GM12878 (cell line): ENCODE data around the gene EDN2. TPM values are rescaled to one million over a fixed set of nuclear protein-coding genes. Genes with fewer than 3 reads are reported as not detected.

ENCODE experiments used
- ATAC-seq: fragments of 200-7000 bp; cut with Tn5 transposase; 3 replicates; pipeline ENCODE4 v1.9.1; 2020; ENCODE audit warnings: mild to moderate bottlenecking, moderate library complexity
- BruUV-seq: library from RNA; stranded (reverse); fragments of 400-500 nt; replicated peaks from 2 replicates; lab custom pipeline; 2021; lab: Mats Ljungman, UMichigan
- CTCF ChIA-PET: fragments of 300-600 bp; sonication (Branson Sonifier 250); formaldehyde crosslinking; extraction: SDS; loops from one replicate; lab custom pipeline; 2021; ENCODE audit warnings: inconsistent platforms; lab: Yijun Ruan, JAX
- POLR2A ChIA-PET: fragments of 350-600 bp; formaldehyde crosslinking; extraction: SDS; loops from one replicate; lab custom pipeline; 2021; ENCODE audit warnings: inconsistent platforms; lab: Charles Lee
- RAD21 ChIA-PET: fragments of 300-600 bp; sonication (Branson Sonifier 250); formaldehyde crosslinking; loops from one replicate; lab custom pipeline; 2023; ENCODE audit warnings: antibody characterized with exemption; ENCODE audit not compliant: unreplicated experiment; lab: Charles Lee
- SMC1A ChIA-PET: fragments of 300-600 bp; sonication (Branson Sonifier 250); formaldehyde crosslinking; loops from one replicate; lab custom pipeline; 2023; ENCODE audit not compliant: unreplicated experiment, uncharacterized antibody; lab: Charles Lee
- DNase-seq: peaks from one replicate; pipeline ENCODE4 v3.0.0-alpha.2; 2011; ENCODE audit warnings: low read depth, low spot score
- FAIRE-seq: peaks from 3 replicates; lab custom pipeline; 2011; peaks lifted over from hg19 to GRCh38; lab: Jason Lieb, UNC
- H2AFZ ChIP-seq: 2 replicates; pipeline ENCODE4 v1.6.0; 2011; ENCODE audit warnings: low read depth, low read length, control low read depth; ENCODE audit not compliant: control insufficient read depth
- H3K27ac ChIP-seq: 2 replicates; pipeline ENCODE4 v1.5.1; 2011; ENCODE audit warnings: control low read depth; ENCODE audit not compliant: control insufficient read depth, insufficient read depth
- H3K27me3 ChIP-seq, 2 experiments: replicated peaks in 1 of 2; 2 replicates each; pipeline versions ENCODE4 v1.6.0 to v1.6.1; 2011; ENCODE audit warnings: low read length in 1 of 2; ENCODE audit not compliant: control insufficient read depth in 2 of 2, insufficient read depth in 2 of 2
- H3K36me3 ChIP-seq, 2 experiments: 2 replicates each; pipeline ENCODE4 v1.5.1; 2011; ENCODE audit warnings: low read length in 1 of 2; ENCODE audit not compliant: control insufficient read depth in 2 of 2, insufficient read depth in 2 of 2
- H3K4me1 ChIP-seq: 2 replicates; pipeline ENCODE4 v1.6.1; 2011; ENCODE audit warnings: mild to moderate bottlenecking, low read length, moderate library complexity, mixed read lengths; ENCODE audit not compliant: control insufficient read depth, insufficient read depth
- H3K4me2 ChIP-seq: 2 replicates; pipeline ENCODE4 v1.6.0; 2011; ENCODE audit warnings: control low read depth; ENCODE audit not compliant: control insufficient read depth, insufficient read depth
- H3K4me3 ChIP-seq: fragments of 200-600 bp; sonication (generic); 2 replicates; pipeline ENCODE4 v1.5.1; 2016
- H3K79me2 ChIP-seq: 2 replicates; pipeline ENCODE4 v1.6.0; 2011; ENCODE audit warnings: low read length; ENCODE audit not compliant: control insufficient read depth, insufficient read depth
- H3K9ac ChIP-seq: 2 replicates; pipeline ENCODE4 v1.8.0; 2011; ENCODE audit warnings: low read length, control low read depth, mixed read lengths; ENCODE audit not compliant: control insufficient read depth, insufficient read depth
- H3K9me3 ChIP-seq: replicated peaks from 3 replicates; pipeline ENCODE4 v1.5.1; 2011; ENCODE audit warnings: mild to moderate bottlenecking, low read length; ENCODE audit not compliant: control insufficient read depth, insufficient read depth
- H4K20me1 ChIP-seq: 2 replicates; pipeline ENCODE4 v1.6.0; 2011; ENCODE audit not compliant: control insufficient read depth, insufficient read depth
- MXI1 ChIP-seq: fragments of 150-350 bp; IDR thresholded peaks from 2 replicates; pipeline ENCODE4 v1.6.1; 2011; ENCODE audit warnings: low read depth, mild to moderate bottlenecking, inconsistent platforms, low read length, improper control_type of control experiment
- PML ChIP-seq: IDR thresholded peaks from 2 replicates; pipeline ENCODE4 v1.6.1; 2012; ENCODE audit warnings: low read length, inconsistent platforms
- POLR2A ChIP-seq: IDR thresholded peaks from 2 replicates; pipeline ENCODE4 v1.6.1; 2011; ENCODE audit warnings: low read depth, mild to moderate bottlenecking, low read length
- POLR2AphosphoS5 ChIP-seq: IDR thresholded peaks from 2 replicates; pipeline ENCODE4 v1.6.1; 2011; ENCODE audit warnings: mild to moderate bottlenecking, low read length, inconsistent platforms
- ZBTB33 ChIP-seq: fragments of 450-650 bp; IDR thresholded peaks from 2 replicates; pipeline ENCODE4 v1.6.1; 2017; ENCODE audit warnings: mild to moderate bottlenecking
- ZNF24 ChIP-seq: fragments of 450-650 bp; IDR thresholded peaks from 2 replicates; pipeline ENCODE4 v1.6.1; 2017; ENCODE audit warnings: antibody characterized with exemption, mild to moderate bottlenecking
- WGBS: methylation state at CpG from one replicate; pipeline ENCODE4 v1.1.6; 2016; ENCODE audit warnings: low lambda C conversion rate; ENCODE audit not compliant: insufficient replicate concordance, insufficient coverage; ENCODE audit errors: missing lambda C conversion rate; 5-methylcytosine and 5-hydroxymethylcytosine counted together
- in situ Hi-C: fragments of 300-500 bp; cut with MboI; formaldehyde crosslinking; loops from 9 replicates; pipeline ENCODE4 v1.14.3; 2018; ENCODE audit warnings: mixed read lengths
- intact Hi-C: fragments of 100-400 bp; cut with micrococcal nuclease; formaldehyde crosslinking; loops from one replicate; pipeline ENCODE4 v1.14.2; 2022; ENCODE audit not compliant: unreplicated experiment
- polyA plus RNA-seq, 11 experiments: library from polyadenylated mRNA; depleted of rRNA in 4 of 11; unstranded in 6 of 11; stranded (reverse) in 5 of 11; fragments of >200 nt; fragmentation: Nextera tagmentation in 4 of 11; fragmentation: Illumina TruSeq in 1 of 11; extraction: Ambion mirVana in 4 of 11; extraction: Trizol in 1 of 11; gene quantifications; 1 replicate in 1 of 11; 2 replicates in 10 of 11; pipeline versions ENCODE4 v1.2.1 to v1.2.3, GENCODE V29; 2011 to 2016; ENCODE audit warnings: inconsistent platforms in 2 of 11, missing spikeins in 2 of 11, low read depth in 1 of 11
- total RNA-seq, 4 experiments: library from RNA; depleted of rRNA in 3 of 4; stranded (reverse); fragments of >200 nt in 3 of 4; fragmentation: Illumina TruSeq in 1 of 4; extraction: Trizol in 1 of 4; gene quantifications; 2 replicates each; pipeline versions ENCODE4 v1.2.1 to v1.2.3, GENCODE V29; 2013 to 2021

Gene EDN2
- total and polyA plus RNA-seq, 10 of the 15 experiments (the other 5 are each of a cell fraction or from before 2014, with no cell fraction given) = 0.11 to 1.5 (median 0.43) TPM; not detected in 1

- DNase-seq (no peak), FAIRE-seq (no peak), ATAC-seq (no peak)
- Histone ChIP-seq H3K9ac (no peak overlapping the region), H3K4me1 (peaks cover 33% of the 10 kb centered on the region), H4K20me1 (no peaks in the 10 kb centered on the region), H3K4me2 (no peak overlapping the region), H3K4me3 (no peak overlapping the region), H3K36me3 (no peaks in the 10 kb centered on the region), H2AFZ (peak overlapping the region; percentile 32), H3K27ac (peak overlapping the region; percentile 34; the same call in 1 of the 2 replicates)
- 83% methylated on average over 18 of the region's 18 CpGs for WGBS
- BruUV-seq = no TSS peak
- in situ Hi-C loops = no loop called here
- POLR2A ChIA-PET = interaction anchor here (1.5 kb wide), 1 partner anchor 8 kb away, joined by 3 read pairs; no protein-coding TSS in a partner anchor
- TF ChIP-seq ZNF24 (no peak), PML (no peak), ZBTB33 (0 out of 2 replicates have a peak, but pooled peaks have one; percentile 23), POLR2AphosphoS5 (no peak), MXI1 (no peak), POLR2A (no peak)
- TF ChIP-seq, all 136 proteins: peak for 1
- SMC1A ChIA-PET = interaction anchor here (1.0 to 1.2 kb wide), 2 partner anchors 10 to 17 kb away, joined by 3 read pairs; no protein-coding TSS in a partner anchor
- CTCF ChIA-PET = interaction anchor here (1.5 to 5.2 kb wide), 3 partner anchors 10 to 34 kb away, joined by 3 to 37 read pairs (median 4); no protein-coding TSS in a partner anchor
- Histone ChIP-seq H3K27me3 (no peaks in the 10 kb centered on the region), H3K79me2 (no peaks in the 10 kb centered on the region), H3K9me3 (no peaks in the 10 kb centered on the region)
- intact Hi-C loops = no loop called here
- RAD21 ChIA-PET = interaction anchor here (1.4 to 1.6 kb wide), 2 partner anchors 10 to 64 kb away, joined by 4 to 5 read pairs; no protein-coding TSS in a partner anchor
Observed at GRCh38 chr1:41482001-41482765, 2.3 kb downstream of the EDN2 start.
